ENCODE data around the gene NFATC1. TPM values are rescaled to one million over a fixed set of nuclear protein-coding genes. Genes with fewer than 3 reads are reported as not detected.

The NFATC1 gene
- total RNA-seq = 102 and 103 TPM in 2 replicates

DNA sequence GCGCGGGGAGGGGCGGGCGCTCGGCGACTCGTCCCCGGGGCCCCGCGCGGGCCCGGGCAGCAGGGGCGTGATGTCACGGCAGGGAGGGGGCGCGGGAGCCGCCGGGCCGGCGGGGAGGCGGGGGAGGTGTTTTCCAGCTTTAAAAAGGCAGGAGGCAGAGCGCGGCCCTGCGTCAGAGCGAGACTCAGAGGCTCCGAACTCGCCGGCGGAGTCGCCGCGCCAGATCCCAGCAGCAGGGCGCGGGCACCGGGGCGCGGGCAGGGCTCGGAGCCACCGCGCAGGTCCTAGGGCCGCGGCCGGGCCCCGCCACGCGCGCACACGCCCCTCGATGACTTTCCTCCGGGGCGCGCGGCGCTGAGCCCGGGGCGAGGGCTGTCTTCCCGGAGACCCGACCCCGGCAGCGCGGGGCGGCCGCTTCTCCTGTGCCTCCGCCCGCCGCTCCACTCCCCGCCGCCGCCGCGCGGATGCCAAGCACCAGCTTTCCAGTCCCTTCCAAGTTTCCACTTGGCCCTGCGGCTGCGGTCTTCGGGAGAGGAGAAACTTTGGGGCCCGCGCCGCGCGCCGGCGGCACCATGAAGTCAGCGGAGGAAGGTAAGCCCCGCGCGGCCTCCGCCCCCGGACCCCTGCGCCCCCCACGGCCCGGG is at the start of gene NFATC1:
Gene NFATC1, plus strand, starts transcription at position 170 of the 644 bp plus-strand sequence. Its CDS starts 295 bp downstream, at position 465.
- Mint-ChIP-seq H3K36me3 (ENCODE audit: low read depth) (peaks cover 10% of the 10 kb centered on the region), H3K9me3 (no peaks in the 10 kb centered on the region), H3K27me3 (ENCODE audit: insufficient read depth) (peaks cover 10% of the 10 kb centered on the region), H3K27ac (peak within 1 kb of the TSS; percentile 85), H3K4me3 (peak within 1 kb of the TSS; percentile 85), H3K4me1 (ENCODE audit: low read depth) (peaks cover 26% of the 10 kb centered on the region)
- DNase-seq (ENCODE audit: low spot score) = peak; percentile 44
- intact Hi-C loops (cut with micrococcal nuclease) = loop anchor here (1.0 to 10.0 kb wide), 8 partner anchors 10 to 639 kb away; partner anchors contain the start of genes ATP9B, RBFA and SLC66A2

DNA sequence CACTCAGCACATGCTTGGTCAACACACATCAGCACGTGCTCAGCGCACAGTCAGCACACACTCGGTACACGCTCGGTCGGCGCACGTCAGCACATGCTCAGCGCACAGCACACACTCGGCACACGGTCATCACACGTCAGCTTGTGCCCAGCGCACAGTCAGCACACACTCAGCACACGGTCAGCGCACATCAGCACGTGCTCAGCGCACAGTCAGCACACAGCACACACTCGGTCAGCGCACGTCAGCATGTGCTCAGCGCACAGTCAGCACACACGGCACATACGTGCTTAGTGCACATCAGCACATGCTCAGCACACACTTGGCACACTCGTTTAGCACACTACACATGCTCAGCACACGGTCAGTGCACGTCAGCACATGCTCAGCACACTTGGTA is 49.7 kb upstream of the NFATC1 start:
- Mint-ChIP-seq H3K4me1 (ENCODE audit: low read depth) (no peaks in the 10 kb centered on the region), H3K4me3 (no peak overlapping the region), H3K9me3 (no peaks in the 10 kb centered on the region), H3K36me3 (ENCODE audit: low read depth) (peaks cover 18% of the 10 kb centered on the region), H3K27ac (no peak overlapping the region), H3K27me3 (ENCODE audit: insufficient read depth) (no peaks in the 10 kb centered on the region)
- no peak for DNase-seq (ENCODE audit: low spot score)
- intact Hi-C loops (cut with micrococcal nuclease) = no loop called here

DNA sequence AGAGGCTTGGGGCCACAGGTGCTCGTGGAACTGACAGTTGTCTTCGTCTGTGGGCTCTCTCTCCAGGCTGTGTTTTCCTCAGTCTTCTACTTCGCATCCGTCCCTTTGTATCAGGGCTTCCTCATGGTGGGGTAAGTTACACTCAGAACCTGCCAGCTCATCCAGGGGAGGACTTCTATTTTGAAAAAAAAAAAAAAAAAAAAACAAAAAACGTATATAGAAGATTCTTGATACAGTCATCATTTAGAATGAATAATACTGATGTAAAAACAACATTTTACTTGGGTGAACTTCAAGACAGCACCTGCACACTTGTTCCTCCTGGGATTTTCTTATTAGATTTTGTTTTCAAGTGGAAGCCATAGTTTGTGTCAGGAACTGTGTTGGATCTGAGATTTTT is 47.7 kb upstream of the NFATC1 start:
- no peak for DNase-seq (ENCODE audit: low spot score)
- Mint-ChIP-seq H3K9me3 (no peaks in the 10 kb centered on the region), H3K27ac (no peak overlapping the region), H3K4me1 (ENCODE audit: low read depth) (no peaks in the 10 kb centered on the region), H3K36me3 (ENCODE audit: low read depth) (peaks cover 18% of the 10 kb centered on the region), H3K4me3 (no peak overlapping the region), H3K27me3 (ENCODE audit: insufficient read depth) (no peaks in the 10 kb centered on the region)
- intact Hi-C loops (cut with micrococcal nuclease) = no loop called here

DNA sequence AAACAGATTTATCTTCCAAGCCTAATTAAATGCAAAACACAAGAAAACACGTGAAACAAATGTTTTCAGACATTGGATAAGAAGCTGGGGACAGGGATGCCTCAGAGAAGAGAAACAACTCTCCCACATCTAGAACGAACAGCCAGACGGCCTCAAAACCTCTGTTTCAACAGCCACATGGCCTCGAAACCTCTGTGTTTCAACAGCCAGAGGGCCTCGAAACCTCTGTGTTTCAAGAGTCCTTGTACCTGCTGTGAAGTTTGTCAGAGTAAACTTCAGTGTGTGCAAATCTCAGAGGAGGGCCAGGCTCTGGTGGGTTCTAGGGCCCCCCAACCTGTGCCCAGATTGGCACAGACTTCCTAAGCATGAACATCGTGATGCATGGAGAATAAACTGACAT is 43.3 kb upstream of the NFATC1 start:
- Mint-ChIP-seq H3K4me1 (ENCODE audit: low read depth) (no peaks in the 10 kb centered on the region), H3K36me3 (ENCODE audit: low read depth) (no peaks in the 10 kb centered on the region), H3K9me3 (no peaks in the 10 kb centered on the region), H3K4me3 (no peak overlapping the region), H3K27me3 (ENCODE audit: insufficient read depth) (no peaks in the 10 kb centered on the region), H3K27ac (peak overlapping the region; percentile 16)
- no peak for DNase-seq (ENCODE audit: low spot score)
- intact Hi-C loops (cut with micrococcal nuclease) = no loop called here

DNA sequence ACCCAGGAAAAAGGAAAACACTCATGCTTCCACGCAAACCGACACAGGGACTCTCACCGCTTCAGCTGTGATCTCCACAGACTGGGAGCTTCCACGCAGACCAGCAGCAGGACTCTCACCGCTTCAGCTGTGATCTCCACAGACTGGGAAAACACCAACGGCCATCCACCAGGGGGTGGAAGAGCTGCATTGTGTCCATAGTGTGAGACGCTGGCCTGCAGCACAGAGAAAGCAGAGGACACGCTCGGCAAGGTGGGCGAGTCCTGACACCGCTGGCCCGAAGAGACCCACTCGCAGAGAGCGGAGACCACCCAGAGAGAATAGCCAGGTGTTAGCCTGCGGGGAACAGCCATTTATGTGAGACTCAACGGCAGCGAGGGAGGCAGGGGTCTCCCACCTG is 42.5 kb upstream of the NFATC1 start:
- Mint-ChIP-seq H3K36me3 (ENCODE audit: low read depth) (no peaks in the 10 kb centered on the region), H3K27me3 (ENCODE audit: insufficient read depth) (no peaks in the 10 kb centered on the region), H3K4me3 (no peak overlapping the region), H3K4me1 (ENCODE audit: low read depth) (no peaks in the 10 kb centered on the region), H3K9me3 (no peaks in the 10 kb centered on the region), H3K27ac (no peak overlapping the region)
- no peak for DNase-seq (ENCODE audit: low spot score)
- intact Hi-C loops (cut with micrococcal nuclease) = no loop called here

DNA sequence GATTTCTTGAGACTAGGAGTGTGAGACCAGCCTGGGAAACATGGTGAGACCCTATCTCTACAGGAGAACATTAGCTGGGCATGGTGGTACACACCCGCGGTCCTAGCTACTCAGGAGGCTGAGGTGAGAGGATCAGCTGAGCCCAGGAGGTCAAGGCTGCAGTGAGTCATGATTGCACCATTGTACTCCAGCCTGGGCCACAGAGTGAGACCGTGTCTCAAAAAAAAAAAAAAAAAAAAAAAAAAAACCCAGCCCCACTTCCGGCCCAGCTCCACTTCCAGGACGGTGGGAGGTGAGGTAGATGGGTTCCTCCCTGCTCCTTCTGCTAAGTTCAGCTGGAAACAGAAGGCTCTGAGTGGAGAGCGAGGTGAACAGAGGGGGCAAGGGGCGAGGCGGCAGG is 41.4 kb upstream of the NFATC1 start:
- Mint-ChIP-seq H3K27me3 (ENCODE audit: insufficient read depth) (no peaks in the 10 kb centered on the region), H3K36me3 (ENCODE audit: low read depth) (no peaks in the 10 kb centered on the region), H3K9me3 (no peaks in the 10 kb centered on the region), H3K4me1 (ENCODE audit: low read depth) (no peaks in the 10 kb centered on the region), H3K4me3 (no peak overlapping the region), H3K27ac (no peak overlapping the region)
- intact Hi-C loops (cut with micrococcal nuclease) = no loop called here
- no peak for DNase-seq (ENCODE audit: low spot score)

DNA sequence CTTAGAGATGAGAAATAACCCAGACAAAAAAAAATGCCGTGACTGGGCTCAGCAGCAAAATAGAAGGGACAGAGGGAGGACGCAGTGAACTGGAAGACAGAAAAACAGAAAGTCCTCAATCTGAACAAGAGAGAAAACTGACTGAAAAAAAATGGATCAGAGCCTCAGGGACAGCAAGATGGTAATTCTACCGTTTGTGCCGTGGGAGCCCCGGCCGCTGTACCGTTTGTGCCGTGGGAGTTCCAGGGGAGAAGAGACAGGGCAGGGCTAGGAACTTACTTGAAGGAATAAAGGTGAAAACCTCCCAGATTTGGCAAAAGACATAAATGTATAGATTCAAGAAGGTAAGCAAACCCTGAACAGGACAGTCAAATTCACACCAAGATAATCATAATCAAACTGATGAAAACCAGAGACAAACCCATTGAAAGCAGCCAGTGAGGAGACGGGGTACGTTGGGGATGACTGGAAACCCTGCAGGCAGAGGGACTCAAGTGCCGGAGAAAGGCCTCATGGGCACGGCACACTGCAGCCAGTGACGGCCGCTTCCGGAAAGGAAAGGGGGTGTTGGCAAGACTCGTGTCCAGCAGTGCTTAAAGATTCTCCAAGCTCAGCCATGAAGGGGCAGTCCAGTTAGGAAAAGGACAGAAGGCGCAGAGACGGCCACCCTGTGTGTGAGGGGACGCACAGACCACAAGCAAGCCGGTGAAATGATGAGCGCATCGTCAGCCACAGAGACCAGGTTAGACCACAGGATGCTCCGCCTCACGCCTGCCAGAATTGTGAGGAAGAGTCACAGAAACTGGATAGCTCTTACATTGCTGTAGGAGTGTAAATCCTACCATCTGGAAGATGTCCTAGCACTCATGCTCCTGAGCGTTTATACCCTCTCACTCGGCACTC is 40.0 kb upstream of the NFATC1 start:
- Mint-ChIP-seq H3K9me3 (no peaks in the 10 kb centered on the region), H3K27me3 (ENCODE audit: insufficient read depth) (no peaks in the 10 kb centered on the region), H3K36me3 (ENCODE audit: low read depth) (no peaks in the 10 kb centered on the region), H3K4me1 (ENCODE audit: low read depth) (no peaks in the 10 kb centered on the region), H3K4me3 (no peak overlapping the region), H3K27ac (no peak overlapping the region)
- intact Hi-C loops (cut with micrococcal nuclease) = no loop called here
- DNase-seq (ENCODE audit: low spot score) = no peak

DNA sequence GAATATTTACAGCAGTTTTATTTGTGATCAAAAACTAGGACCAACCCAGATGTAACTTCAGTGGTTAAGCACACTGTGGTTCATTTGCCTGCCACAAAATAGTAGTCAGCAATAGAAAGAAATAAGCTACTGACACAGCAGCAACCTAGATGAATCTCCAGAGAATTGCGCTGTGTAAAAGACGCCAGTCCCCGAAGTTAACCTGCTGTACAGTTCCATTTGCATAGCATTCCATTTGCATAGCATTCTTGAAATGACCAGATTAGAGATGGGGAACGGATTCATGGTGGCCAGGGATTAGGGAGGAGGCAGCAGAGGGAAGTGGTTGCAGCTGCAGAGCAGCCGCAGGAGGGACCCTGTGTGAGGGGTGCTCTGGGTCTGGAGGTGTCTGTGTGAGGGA is 39.3 kb upstream of the NFATC1 start:
- Mint-ChIP-seq H3K4me1 (ENCODE audit: low read depth) (no peaks in the 10 kb centered on the region), H3K36me3 (ENCODE audit: low read depth) (no peaks in the 10 kb centered on the region), H3K9me3 (no peaks in the 10 kb centered on the region), H3K27ac (no peak overlapping the region), H3K27me3 (ENCODE audit: insufficient read depth) (no peaks in the 10 kb centered on the region), H3K4me3 (no peak overlapping the region)
- no peak for DNase-seq (ENCODE audit: low spot score)
- intact Hi-C loops (cut with micrococcal nuclease) = no loop called here

DNA sequence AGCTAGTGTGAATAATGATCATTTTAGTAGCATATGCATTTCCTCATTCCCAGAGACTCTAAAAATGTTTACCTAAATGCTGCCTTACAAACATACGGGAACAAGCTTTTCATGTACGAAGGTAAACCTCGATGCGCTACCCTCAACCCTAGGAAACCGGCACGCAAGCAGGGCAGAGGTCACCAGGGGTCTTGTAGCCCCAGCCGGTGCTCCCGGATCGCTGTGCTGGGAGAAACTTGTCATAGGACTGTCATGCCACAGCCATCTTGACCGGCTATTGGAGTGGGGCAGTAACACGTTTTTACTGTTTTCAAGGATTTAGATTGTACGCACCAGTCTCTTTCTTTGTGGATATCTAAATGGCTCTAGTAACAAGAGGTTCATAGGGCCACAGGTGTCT is 34.8 kb upstream of the NFATC1 start:
- Mint-ChIP-seq H3K36me3 (ENCODE audit: low read depth) (peaks cover 5% of the 10 kb centered on the region), H3K9me3 (no peaks in the 10 kb centered on the region), H3K4me3 (no peak overlapping the region), H3K27me3 (ENCODE audit: insufficient read depth) (no peaks in the 10 kb centered on the region), H3K27ac (no peak overlapping the region), H3K4me1 (ENCODE audit: low read depth) (no peaks in the 10 kb centered on the region)
- DNase-seq (ENCODE audit: low spot score) = no peak
- intact Hi-C loops (cut with micrococcal nuclease) = no loop called here

DNA sequence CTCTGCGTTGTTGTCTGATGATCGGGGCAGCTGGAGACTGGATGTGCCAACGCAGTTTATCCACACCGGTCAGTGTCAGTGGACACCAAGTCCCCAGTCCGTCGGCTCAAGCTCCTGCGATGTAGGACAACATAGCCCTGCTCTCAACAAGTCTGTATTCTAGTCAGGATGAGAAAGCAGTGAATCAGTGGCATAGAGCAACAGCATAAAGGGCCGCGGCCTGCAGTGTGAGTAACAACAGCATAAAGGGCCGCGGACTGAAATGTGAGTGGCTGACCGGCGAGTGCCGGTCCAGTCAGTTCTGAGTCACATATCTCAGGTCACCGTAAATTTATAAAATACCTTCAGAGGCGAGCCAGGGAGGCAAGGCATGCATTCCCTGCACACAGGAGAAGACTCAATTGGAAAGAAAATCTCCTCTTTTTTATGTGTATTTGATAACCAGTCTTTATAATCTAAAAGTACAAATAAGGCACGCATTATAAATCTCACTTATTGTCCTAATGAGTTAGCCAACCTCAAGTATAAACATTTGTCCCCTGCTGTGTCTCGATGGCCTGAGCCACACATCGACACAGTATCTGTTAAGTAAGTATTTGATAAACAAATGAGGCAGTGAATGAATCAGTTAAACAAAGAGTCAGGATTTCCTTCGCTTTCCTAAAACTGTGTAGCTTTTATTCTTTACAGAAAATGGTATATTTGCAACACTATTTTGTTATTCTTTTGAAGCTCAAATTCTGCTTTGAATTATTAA is 33.8 kb upstream of the NFATC1 start:
- no peak for DNase-seq (ENCODE audit: low spot score)
- Mint-ChIP-seq H3K9me3 (no peaks in the 10 kb centered on the region), H3K36me3 (ENCODE audit: low read depth) (peaks cover 5% of the 10 kb centered on the region), H3K4me1 (ENCODE audit: low read depth) (no peaks in the 10 kb centered on the region), H3K27ac (no peak overlapping the region), H3K27me3 (ENCODE audit: insufficient read depth) (no peaks in the 10 kb centered on the region), H3K4me3 (no peak overlapping the region)
- intact Hi-C loops (cut with micrococcal nuclease) = no loop called here

DNA sequence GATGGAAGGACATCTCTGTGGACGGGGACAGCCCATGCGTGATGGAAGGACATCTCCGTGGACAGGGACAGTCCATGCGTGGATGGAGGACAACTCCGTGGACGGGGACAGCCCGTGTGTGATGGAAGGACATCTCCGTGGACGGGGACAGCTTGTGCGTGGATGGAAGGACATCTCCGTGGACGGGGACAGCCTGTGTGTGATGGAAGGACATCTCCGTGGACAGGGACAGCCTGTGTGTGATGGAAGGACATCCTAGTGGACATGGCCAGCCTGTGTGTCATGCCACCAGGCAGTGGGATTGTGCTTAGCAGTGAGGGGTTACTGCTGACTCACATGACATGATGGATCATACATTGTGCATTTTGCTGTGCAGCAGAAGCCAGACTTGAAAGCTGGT is 30.0 kb upstream of the NFATC1 start:
- intact Hi-C loops (cut with micrococcal nuclease) = no loop called here
- peaks cover 5% of the 10 kb centered on the region for H3K36me3 Mint-ChIP-seq (ENCODE audit: low read depth)
- H3K9me3 Mint-ChIP-seq = no peaks in the 10 kb centered on the region
- no peak overlapping the region for H3K4me3 Mint-ChIP-seq
- peaks cover 8% of the 10 kb centered on the region for H3K4me1 Mint-ChIP-seq (ENCODE audit: low read depth)
- no peaks in the 10 kb centered on the region for H3K27me3 Mint-ChIP-seq (ENCODE audit: insufficient read depth)
- H3K27ac Mint-ChIP-seq = peak overlapping the region; percentile 8
- no peak for DNase-seq (ENCODE audit: low spot score)

DNA sequence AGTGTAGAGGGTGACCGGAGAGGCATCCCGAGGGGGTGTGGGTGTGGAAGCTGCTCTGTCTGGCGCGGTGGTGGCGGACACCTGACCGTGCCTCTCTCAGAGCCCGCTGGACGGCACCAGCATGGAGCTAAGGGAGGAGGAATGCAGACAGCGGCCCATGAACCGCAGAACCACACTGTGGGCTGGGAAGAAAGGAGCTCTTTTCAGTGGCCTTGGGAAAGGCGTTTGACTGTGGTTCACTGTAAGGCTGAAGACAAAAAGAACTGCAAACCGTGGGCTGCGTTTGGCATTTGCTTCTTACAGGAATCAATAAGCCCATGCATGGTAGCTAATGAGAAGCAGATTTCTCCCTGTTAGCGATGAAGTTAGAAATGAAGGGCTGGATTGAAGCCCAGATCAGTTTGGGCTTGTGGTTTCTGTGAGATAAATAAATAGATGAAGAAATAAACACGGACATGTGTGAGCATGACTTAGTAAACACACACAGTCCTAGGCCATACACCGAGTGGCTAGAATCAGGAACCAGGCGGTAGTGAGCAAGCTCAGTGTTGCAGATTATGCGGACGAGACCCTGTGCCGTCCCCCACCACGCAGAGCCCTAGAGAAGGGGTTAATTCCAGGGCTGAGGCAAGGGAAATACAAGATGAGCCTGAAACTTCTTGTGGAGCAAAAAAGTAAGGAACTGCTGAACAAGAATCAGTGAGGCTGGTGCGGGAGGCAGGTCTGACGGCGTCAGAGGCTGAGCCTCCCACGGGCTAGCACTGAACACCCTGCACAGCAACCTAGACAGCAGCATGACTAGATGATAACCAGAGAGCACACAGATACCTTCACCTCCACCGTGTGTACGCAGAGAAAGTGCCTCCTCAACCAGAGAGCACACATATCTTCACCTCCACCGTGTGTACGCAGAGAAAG is 29.3 kb upstream of the NFATC1 start:
- no peak overlapping the region for H3K27ac Mint-ChIP-seq
- H3K4me1 Mint-ChIP-seq (ENCODE audit: low read depth) = peaks cover 10% of the 10 kb centered on the region
- DNase-seq (ENCODE audit: low spot score) = no peak
- H3K36me3 Mint-ChIP-seq (ENCODE audit: low read depth) = peaks cover 5% of the 10 kb centered on the region
- no peaks in the 10 kb centered on the region for H3K9me3 Mint-ChIP-seq
- intact Hi-C loops (cut with micrococcal nuclease) = no loop called here
- no peak overlapping the region for H3K4me3 Mint-ChIP-seq
- H3K27me3 Mint-ChIP-seq (ENCODE audit: insufficient read depth) = no peaks in the 10 kb centered on the region

All from activated T-helper 1 cell treated with anti-CD3 and anti-CD28 coated beads, Interleukin-12 subunit alpha, Interleukin-12 subunit beta, Interleukin-2, Interleukin-4 antibody, amounts not matched to agents 30 ng/mL and 10 ng/mL and 1 ng/mL, durations not matched to agents 14 hours and 24 hours and 36 hours (primary cell).